Activated T-helper 17 cell treated with anti-CD3 and anti-CD28 coated beads, Interleukin-2, amount 50 U/mL, for 72 hours (primary cell): Measurements from ENCODE around the gene MARK3. TPM values are rescaled to one million over a fixed set of nuclear protein-coding genes. Genes with fewer than 3 reads are reported as not detected.
A peak's percentile ranks its signal among the peaks of the same experiment; 100 is the strongest.
"Not testable (repeated sequence)": the region's sequence is repeated elsewhere in the genome, so short reads cannot be mapped to it uniquely, and the experiment has no call there.

Experiments used
- ATAC-seq: fragments of 150-1000 bp; cut with Tn5 transposase; replicated peaks from 2 replicates; pipeline ENCODE4 v1.10.0; 2021; ENCODE audit warnings: mild to moderate bottlenecking, moderate library complexity
- H3K27ac Mint-ChIP-seq: one replicate; pipeline ENCODE4 v1.8.0; 2022; ENCODE audit warnings: mixed read lengths
- H3K27me3 Mint-ChIP-seq: one replicate; pipeline ENCODE4 v1.8.0; 2022; ENCODE audit warnings: mixed read lengths
- H3K36me3 Mint-ChIP-seq: one replicate; pipeline ENCODE4 v1.8.0; 2022; ENCODE audit warnings: low read depth, mild to moderate bottlenecking, mixed read lengths
- H3K4me1 Mint-ChIP-seq: one replicate; pipeline ENCODE4 v1.8.0; 2022; ENCODE audit warnings: mixed read lengths
- H3K4me3 Mint-ChIP-seq: one replicate; pipeline ENCODE4 v1.8.0; 2022; ENCODE audit warnings: mild to moderate bottlenecking, mixed read lengths
- H3K9me3 Mint-ChIP-seq: one replicate; pipeline ENCODE4 v1.8.0; 2022; ENCODE audit warnings: mixed read lengths
- total RNA-seq, 2 donors: library from RNA; stranded (reverse); gene quantifications; one replicate each; pipeline ENCODE4 v1.2.3, GENCODE V29; 2022

The MARK3 gene
- total RNA-seq, 2 donors from 2014 or later: 61.2 to 80.8 TPM

- Mint-ChIP-seq H3K27ac (peak overlapping the region; percentile 32), H3K9me3 (no peaks in the 10 kb centered on the region), H3K36me3 (peaks cover 61% of the 10 kb centered on the region), H3K27me3 (no peaks in the 10 kb centered on the region), H3K4me1 (peaks cover 9% of the 10 kb centered on the region), H3K4me3 (no peak overlapping the region)
- ATAC-seq: no peak
Observed at GRCh38 chr14:103509864-103510723, 124.9 kb downstream of the MARK3 start.

GRCh38 chr14:103510724-103511693 is 125.8 kb downstream of the MARK3 start:
- no peak for ATAC-seq
- H3K27me3 Mint-ChIP-seq: no peaks in the 10 kb centered on the region
- H3K4me3 Mint-ChIP-seq: no peak overlapping the region
- peaks cover 52% of the 10 kb centered on the region for H3K36me3 Mint-ChIP-seq
- no peaks in the 10 kb centered on the region for H3K9me3 Mint-ChIP-seq
- H3K27ac Mint-ChIP-seq: no peak overlapping the region
- peaks cover 4% of the 10 kb centered on the region for H3K4me1 Mint-ChIP-seq

GRCh38 chr14:103512180-103512579 is 127.0 kb downstream of the MARK3 start:
- not testable (repeated sequence) for H3K4me1 Mint-ChIP-seq, H3K4me3 Mint-ChIP-seq

GRCh38 chr14:103512701-103513611 is 127.7 kb downstream of the MARK3 start:
- H3K27me3 Mint-ChIP-seq: no peaks in the 10 kb centered on the region
- no peak overlapping the region for H3K27ac Mint-ChIP-seq
- H3K4me3 Mint-ChIP-seq: no peak overlapping the region
- H3K4me1 Mint-ChIP-seq: peaks cover 4% of the 10 kb centered on the region
- H3K9me3 Mint-ChIP-seq: no peaks in the 10 kb centered on the region
- no peak for ATAC-seq
- peaks cover 32% of the 10 kb centered on the region for H3K36me3 Mint-ChIP-seq

More at GRCh38 chr14:103512180-103512579, 127.0 kb downstream of the MARK3 start:
- not testable (repeated sequence) for H3K9me3 Mint-ChIP-seq, ATAC-seq, H3K27me3 Mint-ChIP-seq, H3K27ac Mint-ChIP-seq
- H3K36me3 Mint-ChIP-seq: peaks cover 40% of the 10 kb centered on the region

- no peak for ATAC-seq
- no peak overlapping the region for H3K4me3 Mint-ChIP-seq
- H3K36me3 Mint-ChIP-seq: peaks cover 17% of the 10 kb centered on the region
- peaks cover 5% of the 10 kb centered on the region for H3K4me1 Mint-ChIP-seq
- H3K9me3 Mint-ChIP-seq: no peaks in the 10 kb centered on the region
- no peak overlapping the region for H3K27ac Mint-ChIP-seq
- no peaks in the 10 kb centered on the region for H3K27me3 Mint-ChIP-seq
Observed at GRCh38 chr14:103514596-103515421, 129.6 kb downstream of the MARK3 start.

GRCh38 chr14:103516426-103517173 is 131.4 kb downstream of the MARK3 start:
- Mint-ChIP-seq H3K9me3 (no peaks in the 10 kb centered on the region), H3K27ac (peak overlapping the region; percentile 23), H3K4me1 (peaks cover 5% of the 10 kb centered on the region), H3K27me3 (no peaks in the 10 kb centered on the region), H3K36me3 (no peaks in the 10 kb centered on the region), H3K4me3 (no peak overlapping the region)
- ATAC-seq: no peak

GRCh38 chr14:103517174-103517566 is 132.0 kb downstream of the MARK3 start:
- Mint-ChIP-seq H3K4me3 (no peak overlapping the region), H3K9me3 (no peaks in the 10 kb centered on the region), H3K4me1 (peaks cover 5% of the 10 kb centered on the region), H3K27ac (no peak overlapping the region), H3K27me3 (no peaks in the 10 kb centered on the region), H3K36me3 (no peaks in the 10 kb centered on the region)
- no peak for ATAC-seq

- H3K4me1 Mint-ChIP-seq: peaks cover 5% of the 10 kb centered on the region
- H3K27me3 Mint-ChIP-seq: no peaks in the 10 kb centered on the region
- no peak overlapping the region for H3K4me3 Mint-ChIP-seq
- H3K36me3 Mint-ChIP-seq: no peaks in the 10 kb centered on the region
- no peak overlapping the region for H3K27ac Mint-ChIP-seq
- no peaks in the 10 kb centered on the region for H3K9me3 Mint-ChIP-seq
- no peak for ATAC-seq
Observed at GRCh38 chr14:103517721-103518421, 132.7 kb downstream of the MARK3 start.

- Mint-ChIP-seq H3K4me1 (peaks cover 5% of the 10 kb centered on the region), H3K36me3 (no peaks in the 10 kb centered on the region), H3K27me3 (no peaks in the 10 kb centered on the region), H3K27ac (no peak overlapping the region), H3K4me3 (no peak overlapping the region), H3K9me3 (no peaks in the 10 kb centered on the region)
- peak; percentile 52 for ATAC-seq
Observed at GRCh38 chr14:103518422-103519042, 133.3 kb downstream of the MARK3 start.

- Mint-ChIP-seq H3K36me3 (no peaks in the 10 kb centered on the region), H3K4me3 (peak overlapping the region; percentile 22), H3K9me3 (no peaks in the 10 kb centered on the region), H3K27ac (no peak overlapping the region), H3K4me1 (peaks cover 5% of the 10 kb centered on the region), H3K27me3 (no peaks in the 10 kb centered on the region)
- no peak for ATAC-seq
Observed at GRCh38 chr14:103519043-103519836, 134.0 kb downstream of the MARK3 start.

GRCh38 chr14:103519837-103520212 is 134.6 kb downstream of the MARK3 start:
- ATAC-seq: no peak
- H3K27ac Mint-ChIP-seq: no peak overlapping the region
- H3K4me3 Mint-ChIP-seq: peak overlapping the region; percentile 27
- no peaks in the 10 kb centered on the region for H3K36me3 Mint-ChIP-seq
- H3K9me3 Mint-ChIP-seq: no peaks in the 10 kb centered on the region
- H3K4me1 Mint-ChIP-seq: peaks cover 5% of the 10 kb centered on the region
- H3K27me3 Mint-ChIP-seq: no peaks in the 10 kb centered on the region
